ENCODE results near the gene ZNF862.

The ZNF862 gene

DNA sequence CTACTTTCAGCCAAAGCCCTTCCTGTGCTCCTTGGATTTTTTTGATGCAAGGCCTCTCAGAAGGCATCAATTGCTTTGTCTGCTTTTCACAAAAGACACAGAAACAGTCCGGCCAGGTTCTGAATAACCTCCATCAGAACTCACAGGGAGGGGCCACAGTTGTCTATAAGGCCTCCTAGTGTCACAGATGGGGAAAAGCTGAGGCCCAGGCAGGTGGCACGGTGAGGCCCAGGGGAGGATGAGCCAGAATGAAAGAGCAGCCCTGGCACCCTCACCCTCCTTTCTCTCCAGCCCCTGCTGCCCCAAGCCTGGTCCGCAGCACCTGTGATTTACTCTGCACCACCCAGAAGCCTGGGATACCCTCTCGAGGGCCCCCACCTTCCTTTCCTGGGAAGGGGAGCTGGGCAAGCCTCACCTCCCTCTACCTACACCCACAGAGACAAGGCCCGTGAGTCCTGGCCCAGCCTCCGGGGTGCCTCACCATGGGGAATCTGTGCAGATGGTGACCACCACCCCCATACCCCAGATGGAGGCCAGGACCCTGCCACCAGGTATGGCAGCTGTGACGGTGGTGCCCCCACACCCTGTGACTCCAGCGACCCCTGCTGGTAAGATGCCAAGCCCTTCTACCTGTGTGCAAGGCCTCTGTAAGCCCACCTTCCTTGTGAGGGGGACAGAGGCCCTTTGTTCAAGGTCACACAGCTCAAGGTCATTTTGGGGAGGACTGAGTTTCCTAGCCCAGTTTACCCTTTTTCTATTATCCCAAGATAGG lies 38.6 kb upstream of the ZNF862 start:
- Histone ChIP-seq H3K4me3 (ENCODE audit: low read length) (no peak overlapping the region), H3K27ac (ENCODE audit: low read length) (no peak overlapping the region), H3K9me3 (ENCODE audit: insufficient read depth, low read depth, low read length) (no peaks in the 10 kb centered on the region), H3K9ac (ENCODE audit: low read depth, low read length) (no peak overlapping the region), H3K4me1 (ENCODE audit: insufficient read depth, low read length) (no peaks in the 10 kb centered on the region), H3K27me3 (ENCODE audit: insufficient read depth, low read length) (0 out of 2 replicates have a peak, but pooled peaks cover 3% of the 10 kb centered on the region), H3K36me3 (ENCODE audit: insufficient read depth, low read depth, low read length) (no peaks in the 10 kb centered on the region)

- H3K36me3 ChIP-seq (ENCODE audit: insufficient read depth, low read depth, low read length), result no peaks in the 10 kb centered on the region
- H3K9me3 ChIP-seq (ENCODE audit: insufficient read depth, low read depth, low read length), result no peaks in the 10 kb centered on the region
- no peak overlapping the region for H3K27ac ChIP-seq (ENCODE audit: low read length)
- H3K4me3 ChIP-seq (ENCODE audit: low read length), result no peak overlapping the region
- no peak overlapping the region for H3K9ac ChIP-seq (ENCODE audit: low read depth, low read length)
- H3K27me3 ChIP-seq (ENCODE audit: insufficient read depth, low read length), result no peaks in the 10 kb centered on the region
- no peaks in the 10 kb centered on the region for H3K4me1 ChIP-seq (ENCODE audit: insufficient read depth, low read length)
These were observed 38.0 kb upstream of the ZNF862 start for GRCh38 chr7:149800169-149800555.

GRCh38 chr7:149801002-149801566 lies 37.1 kb upstream of the ZNF862 start:
- H3K27ac ChIP-seq (ENCODE audit: low read length), result no peak overlapping the region
- no peak overlapping the region for H3K9ac ChIP-seq (ENCODE audit: low read depth, low read length)
- H3K9me3 ChIP-seq (ENCODE audit: insufficient read depth, low read depth, low read length), result no peaks in the 10 kb centered on the region
- H3K27me3 ChIP-seq (ENCODE audit: insufficient read depth, low read length), result no peaks in the 10 kb centered on the region
- no peaks in the 10 kb centered on the region for H3K36me3 ChIP-seq (ENCODE audit: insufficient read depth, low read depth, low read length)
- H3K4me3 ChIP-seq (ENCODE audit: low read length), result no peak overlapping the region
- no peaks in the 10 kb centered on the region for H3K4me1 ChIP-seq (ENCODE audit: insufficient read depth, low read length)

DNA sequence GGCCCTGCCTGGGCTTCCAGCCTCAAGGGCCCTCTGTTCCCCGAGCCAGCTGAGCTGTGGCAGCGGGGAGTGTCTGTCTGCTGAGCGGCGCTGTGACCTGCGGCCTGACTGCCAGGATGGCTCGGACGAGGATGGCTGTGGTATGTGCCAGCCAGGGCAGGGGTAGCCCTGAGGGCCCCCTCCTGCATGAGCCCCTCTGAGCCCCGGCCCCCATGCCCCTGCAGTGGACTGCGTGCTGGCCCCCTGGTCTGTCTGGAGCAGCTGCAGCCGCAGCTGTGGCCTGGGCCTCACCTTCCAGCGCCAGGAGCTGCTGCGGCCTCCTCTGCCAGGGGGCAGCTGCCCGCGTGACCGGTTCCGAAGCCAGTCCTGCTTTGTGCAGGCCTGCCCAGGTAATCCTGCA lies 36.4 kb upstream of the ZNF862 start:
- no peak overlapping the region for H3K27ac ChIP-seq (ENCODE audit: low read length)
- H3K4me3 ChIP-seq (ENCODE audit: low read length), result no peak overlapping the region
- no peaks in the 10 kb centered on the region for H3K36me3 ChIP-seq (ENCODE audit: insufficient read depth, low read depth, low read length)
- no peaks in the 10 kb centered on the region for H3K27me3 ChIP-seq (ENCODE audit: insufficient read depth, low read length)
- H3K4me1 ChIP-seq (ENCODE audit: insufficient read depth, low read length), result no peaks in the 10 kb centered on the region
- H3K9ac ChIP-seq (ENCODE audit: low read depth, low read length), result no peak overlapping the region
- no peaks in the 10 kb centered on the region for H3K9me3 ChIP-seq (ENCODE audit: insufficient read depth, low read depth, low read length)

GRCh38 chr7:149802966-149803365 lies 35.2 kb upstream of the ZNF862 start:
- H3K4me1 ChIP-seq (ENCODE audit: insufficient read depth, low read length), result no peaks in the 10 kb centered on the region
- no peaks in the 10 kb centered on the region; the same call in 1 of the 2 replicates for H3K27me3 ChIP-seq (ENCODE audit: insufficient read depth, low read length)
- no peaks in the 10 kb centered on the region for H3K9me3 ChIP-seq (ENCODE audit: insufficient read depth, low read depth, low read length)
- H3K27ac ChIP-seq (ENCODE audit: low read length), result no peak overlapping the region
- H3K4me3 ChIP-seq (ENCODE audit: low read length), result no peak overlapping the region
- H3K9ac ChIP-seq (ENCODE audit: low read depth, low read length), result no peak overlapping the region
- H3K36me3 ChIP-seq (ENCODE audit: insufficient read depth, low read depth, low read length), result no peaks in the 10 kb centered on the region

- Histone ChIP-seq H3K36me3 (ENCODE audit: insufficient read depth, low read depth, low read length) (no peaks in the 10 kb centered on the region), H3K4me3 (ENCODE audit: low read length) (no peak overlapping the region), H3K27me3 (ENCODE audit: insufficient read depth, low read length) (no peaks in the 10 kb centered on the region; the same call in 1 of the 2 replicates), H3K27ac (ENCODE audit: low read length) (no peak overlapping the region), H3K9me3 (ENCODE audit: insufficient read depth, low read depth, low read length) (no peaks in the 10 kb centered on the region), H3K4me1 (ENCODE audit: insufficient read depth, low read length) (no peaks in the 10 kb centered on the region), H3K9ac (ENCODE audit: low read depth, low read length) (no peak overlapping the region)
These were observed 34.6 kb upstream of the ZNF862 start for GRCh38 chr7:149803551-149804074.

GRCh38 chr7:149804106-149804505 lies 34.1 kb upstream of the ZNF862 start:
- H3K4me1 ChIP-seq (ENCODE audit: insufficient read depth, low read length), result no peaks in the 10 kb centered on the region
- no peaks in the 10 kb centered on the region for H3K36me3 ChIP-seq (ENCODE audit: insufficient read depth, low read depth, low read length)
- H3K4me3 ChIP-seq (ENCODE audit: low read length), result no peak overlapping the region
- H3K9me3 ChIP-seq (ENCODE audit: insufficient read depth, low read depth, low read length), result no peaks in the 10 kb centered on the region
- H3K27ac ChIP-seq (ENCODE audit: low read length), result no peak overlapping the region
- H3K27me3 ChIP-seq (ENCODE audit: insufficient read depth, low read length), result no peaks in the 10 kb centered on the region; the same call in 1 of the 2 replicates
- no peak overlapping the region for H3K9ac ChIP-seq (ENCODE audit: low read depth, low read length)

- Histone ChIP-seq H3K9ac (ENCODE audit: low read depth, low read length) (no peak overlapping the region), H3K9me3 (ENCODE audit: insufficient read depth, low read depth, low read length) (no peaks in the 10 kb centered on the region)
These were observed 31.4 kb upstream of the ZNF862 start for GRCh38 chr7:149806726-149807125.

GRCh38 chr7:149808311-149808710 lies 29.9 kb upstream of the ZNF862 start:
- no peak overlapping the region for H3K4me3 ChIP-seq (ENCODE audit: low read length)
- H3K27ac ChIP-seq (ENCODE audit: low read length), result no peak overlapping the region
- H3K9ac ChIP-seq (ENCODE audit: low read depth, low read length), result no peak overlapping the region
- H3K36me3 ChIP-seq (ENCODE audit: insufficient read depth, low read depth, low read length), result no peaks in the 10 kb centered on the region
- no peaks in the 10 kb centered on the region; the same call in 1 of the 2 replicates for H3K27me3 ChIP-seq (ENCODE audit: insufficient read depth, low read length)
- no peaks in the 10 kb centered on the region for H3K4me1 ChIP-seq (ENCODE audit: insufficient read depth, low read length)
- H3K9me3 ChIP-seq (ENCODE audit: insufficient read depth, low read depth, low read length), result no peaks in the 10 kb centered on the region

More at GRCh38 chr7:149806726-149807125, 31.4 kb upstream of the ZNF862 start:
- Histone ChIP-seq H3K4me1 (ENCODE audit: insufficient read depth, low read length) (no peaks in the 10 kb centered on the region), H3K27me3 (ENCODE audit: insufficient read depth, low read length) (no peaks in the 10 kb centered on the region; the same call in 1 of the 2 replicates), H3K27ac (ENCODE audit: low read length) (no peak overlapping the region), H3K36me3 (ENCODE audit: insufficient read depth, low read depth, low read length) (no peaks in the 10 kb centered on the region), H3K4me3 (ENCODE audit: low read length) (no peak overlapping the region)

DNA sequence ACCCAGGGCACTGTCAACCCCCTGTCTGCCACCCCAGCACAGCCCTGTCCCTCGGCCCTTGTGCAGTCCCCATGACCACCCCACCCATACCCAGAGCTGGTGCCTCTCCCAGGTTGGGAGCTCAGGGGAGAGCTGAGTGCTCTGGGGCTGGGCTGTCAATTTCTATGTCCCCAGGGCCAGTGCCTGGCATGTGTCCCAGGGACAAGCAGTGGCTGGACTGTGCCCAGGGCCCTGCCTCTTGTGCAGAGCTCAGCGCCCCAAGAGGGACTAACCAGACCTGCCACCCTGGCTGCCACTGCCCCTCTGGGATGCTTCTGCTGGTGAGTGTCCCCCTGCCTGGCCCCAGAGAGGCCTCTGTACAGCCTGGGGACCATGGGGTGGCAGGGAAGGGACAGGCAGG lies 29.0 kb upstream of the ZNF862 start:
- Histone ChIP-seq H3K9me3 (ENCODE audit: insufficient read depth, low read depth, low read length) (no peaks in the 10 kb centered on the region), H3K36me3 (ENCODE audit: insufficient read depth, low read depth, low read length) (no peaks in the 10 kb centered on the region), H3K27ac (ENCODE audit: low read length) (no peak overlapping the region), H3K9ac (ENCODE audit: low read depth, low read length) (no peak overlapping the region), H3K27me3 (ENCODE audit: insufficient read depth, low read length) (no peaks in the 10 kb centered on the region; the same call in 1 of the 2 replicates), H3K4me3 (ENCODE audit: low read length) (no peak overlapping the region), H3K4me1 (ENCODE audit: insufficient read depth, low read length) (no peaks in the 10 kb centered on the region)

DNA sequence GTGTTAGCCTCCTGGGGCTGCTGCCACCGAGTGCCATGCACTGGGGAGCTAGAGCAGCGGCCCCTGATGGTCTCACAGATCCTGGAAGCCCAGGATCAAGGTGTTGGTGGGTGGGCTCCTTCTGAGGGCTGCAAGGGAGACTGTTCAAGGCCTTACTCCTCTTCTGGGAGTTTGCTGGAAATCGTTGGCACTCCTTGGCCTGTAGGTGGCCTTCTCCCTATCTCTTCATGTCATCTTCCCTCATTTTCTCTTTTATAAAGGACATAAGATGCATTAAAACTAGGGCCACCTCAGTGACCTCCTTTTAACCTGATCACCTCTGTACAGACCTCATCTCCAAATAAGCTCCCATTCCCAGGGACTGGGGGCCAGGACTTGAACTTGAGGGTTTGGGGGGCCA lies 27.0 kb upstream of the ZNF862 start:
- no peak overlapping the region for H3K9ac ChIP-seq (ENCODE audit: low read depth, low read length)

More for the DNA sequence above, 27.0 kb upstream of the ZNF862 start:
- no peaks in the 10 kb centered on the region for H3K36me3 ChIP-seq (ENCODE audit: insufficient read depth, low read depth, low read length)
- H3K4me3 ChIP-seq (ENCODE audit: low read length), result no peak overlapping the region
- no peaks in the 10 kb centered on the region for H3K9me3 ChIP-seq (ENCODE audit: insufficient read depth, low read depth, low read length)
- no peaks in the 10 kb centered on the region; the same call in 1 of the 2 replicates for H3K27me3 ChIP-seq (ENCODE audit: insufficient read depth, low read length)
- H3K27ac ChIP-seq (ENCODE audit: low read length), result no peak overlapping the region
- no peaks in the 10 kb centered on the region for H3K4me1 ChIP-seq (ENCODE audit: insufficient read depth, low read length)
